GM19025 (cell line): ENCODE measurements around the gene FAM120AOS.
"Not testable (repeated sequence)": the region's sequence is repeated elsewhere in the genome, so short reads cannot be mapped to it uniquely, and the experiment has no call there.

ENCODE experiments used
- ATAC-seq: cut with Tn5 transposase; IDR thresholded peaks from one replicate; pipeline ENCODE4 v1.9.1; 2021; ENCODE audit warnings: mild to moderate bottlenecking, low read depth, moderate library complexity; ENCODE audit not compliant: unreplicated experiment

The FAM120AOS gene

GRCh38 chr9:93446073-93446472 is 7.3 kb downstream of the FAM120AOS start:
- ATAC-seq, result no peak

GRCh38 chr9:93440896-93441580 is 12.3 kb downstream of the FAM120AOS start:
- no peak for ATAC-seq

- not testable (repeated sequence) for ATAC-seq
These were observed 14.1 kb downstream of the FAM120AOS start for GRCh38 chr9:93439301-93439700.

GRCh38 chr9:93437996-93438395 is 15.4 kb downstream of the FAM120AOS start:
- ATAC-seq, result no peak

- ATAC-seq, result no peak
These were observed 16.6 kb downstream of the FAM120AOS start for GRCh38 chr9:93436655-93437407.

GRCh38 chr9:93436218-93436617 is 17.2 kb downstream of the FAM120AOS start:
- ATAC-seq, result no peak

- ATAC-seq, result no peak
These were observed 18.0 kb downstream of the FAM120AOS start for GRCh38 chr9:93435386-93435785.

- no peak for ATAC-seq
These were observed 19.3 kb downstream of the FAM120AOS start for GRCh38 chr9:93434056-93434455.

GRCh38 chr9:93432964-93433363 is 20.4 kb downstream of the FAM120AOS start:
- no peak for ATAC-seq

- no peak for ATAC-seq
These were observed 21.8 kb downstream of the FAM120AOS start for GRCh38 chr9:93431539-93432105.

- ATAC-seq, result no peak
These were observed 25.6 kb downstream of the FAM120AOS start for GRCh38 chr9:93427655-93428379.

GRCh38 chr9:93422977-93423616 is 30.3 kb downstream of the FAM120AOS start:
- no peak for ATAC-seq

GRCh38 chr9:93419023-93419422 is 34.4 kb downstream of the FAM120AOS start:
- ATAC-seq, result no peak

GRCh38 chr9:93417538-93417937 is 35.8 kb downstream of the FAM120AOS start:
- no peak for ATAC-seq

GRCh38 chr9:93416530-93417235 is 36.7 kb downstream of the FAM120AOS start:
- no peak for ATAC-seq

- no peak for ATAC-seq
These were observed 38.1 kb downstream of the FAM120AOS start for GRCh38 chr9:93415176-93415690.

GRCh38 chr9:93413530-93413929 is 39.9 kb downstream of the FAM120AOS start:
- no peak for ATAC-seq

- no peak for ATAC-seq
These were observed 47.0 kb downstream of the FAM120AOS start for GRCh38 chr9:93406371-93406770.

- ATAC-seq, result no peak
These were observed 54.9 kb downstream of the FAM120AOS start for GRCh38 chr9:93398471-93398870.
